HG03575 (cell line): ENCODE results near the gene NEURL3.

Source experiments
- ATAC-seq: cut with Tn5 transposase; IDR thresholded peaks from one replicate; pipeline ENCODE4 v1.9.1; 2021; ENCODE audit not compliant: unreplicated experiment, insufficient number of reproducible peaks, low FRiP score; ENCODE audit errors: extremely low read depth

NEURL3 gene

GRCh38 chr2:96541398-96542152 is 36.4 kb upstream of the NEURL3 start:
- ATAC-seq: no peak

GRCh38 chr2:96540136-96540535 is 35.0 kb upstream of the NEURL3 start:
- no peak for ATAC-seq

GRCh38 chr2:96539215-96539920 is 34.2 kb upstream of the NEURL3 start:
- no peak for ATAC-seq

GRCh38 chr2:96538487-96539214 is 33.5 kb upstream of the NEURL3 start:
- no peak for ATAC-seq

GRCh38 chr2:96537734-96538486 is 32.8 kb upstream of the NEURL3 start:
- ATAC-seq: no peak

- no peak for ATAC-seq
These were observed 32.0 kb upstream of the NEURL3 start for GRCh38 chr2:96537066-96537733.

- ATAC-seq: no peak
These were observed 31.4 kb upstream of the NEURL3 start, which contains the start of gene ARID5A for GRCh38 chr2:96536445-96537065. Gene ARID5A (plus strand): TSS chr2:96536752. CDS start chr2:96536827, 75 bp downstream.

GRCh38 chr2:96535331-96535730 is 30.2 kb upstream of the NEURL3 start:
- ATAC-seq: no peak

GRCh38 chr2:96534701-96535181 is 29.6 kb upstream of the NEURL3 start:
- ATAC-seq: no peak

GRCh38 chr2:96534141-96534540 is 29.0 kb upstream of the NEURL3 start:
- ATAC-seq: no peak

- no peak for ATAC-seq
These were observed 28.3 kb upstream of the NEURL3 start for GRCh38 chr2:96533292-96534073.

- no peak for ATAC-seq
These were observed 27.6 kb upstream of the NEURL3 start for GRCh38 chr2:96532641-96533291.

- no peak for ATAC-seq
These were observed 26.8 kb upstream of the NEURL3 start for GRCh38 chr2:96531872-96532505.

GRCh38 chr2:96531366-96531765 is 26.2 kb upstream of the NEURL3 start:
- ATAC-seq: no peak

- ATAC-seq: no peak
These were observed 25.6 kb upstream of the NEURL3 start for GRCh38 chr2:96530474-96531357.

- ATAC-seq: no peak
These were observed 24.9 kb upstream of the NEURL3 start for GRCh38 chr2:96530144-96530430.
